WI38 (cell line): Measurements from ENCODE around the gene STAC3.

ENCODE experiments used
- H3K4me3 ChIP-seq: 2 replicates; pipeline ENCODE4 v1.5.1; 2011; ENCODE audit warnings: low read depth, mild to moderate bottlenecking, control low read depth, low read length
- CTCF ChIP-seq: IDR thresholded peaks from 2 replicates; pipeline ENCODE4 v1.5.1; 2012; ENCODE audit warnings: low read depth, mild to moderate bottlenecking, control low read depth, low read length

The STAC3 gene

GRCh38 chr12:57273516-57273915, 22.5 kb upstream of the STAC3 start:
- TF ChIP-seq CTCF: no peak

GRCh38 chr12:57272337-57273151, 21.6 kb upstream of the STAC3 start:
- no peak overlapping the region for H3K4me3 ChIP-seq
- TF ChIP-seq CTCF: no peak

More at GRCh38 chr12:57273516-57273915, 22.5 kb upstream of the STAC3 start:
- H3K4me3 ChIP-seq: no peak overlapping the region

GRCh38 chr12:57270966-57271470, 20.0 kb upstream of the STAC3 start:
- H3K4me3 ChIP-seq: no peak overlapping the region
- no peak for TF ChIP-seq CTCF

- no peak overlapping the region for H3K4me3 ChIP-seq
- no peak for TF ChIP-seq CTCF
These were observed 17.3 kb upstream of the STAC3 start for GRCh38 chr12:57268264-57268663.

GRCh38 chr12:57266681-57267080, 15.7 kb upstream of the STAC3 start:
- no peak overlapping the region for H3K4me3 ChIP-seq
- TF ChIP-seq CTCF: no peak

GRCh38 chr12:57263096-57263495, 12.1 kb upstream of the STAC3 start:
- TF ChIP-seq CTCF: no peak

GRCh38 chr12:57262126-57262822, 11.3 kb upstream of the STAC3 start:
- TF ChIP-seq CTCF: no peak
- no peak overlapping the region for H3K4me3 ChIP-seq

More at GRCh38 chr12:57263096-57263495, 12.1 kb upstream of the STAC3 start:
- H3K4me3 ChIP-seq: no peak overlapping the region
